Measurements from ENCODE around the gene SCUBE2. TPM values are rescaled to one million over a fixed set of nuclear protein-coding genes. Genes with fewer than 3 reads are reported as not detected.

Gene SCUBE2
- total RNA-seq, 3 donors from 2014 or later = 8.7 to 18.7 (median 15.9) TPM

- Histone ChIP-seq H3K9me3 (no peaks in the 10 kb centered on the region), H3K4me1 (ENCODE audit: low read depth) (no peaks in the 10 kb centered on the region), H3K4me3 (no peak overlapping the region), H3K36me3 (ENCODE audit: low read depth) (no peaks in the 10 kb centered on the region)
- ATAC-seq = no peak
- intact Hi-C loops (cut with DNase I, micrococcal nuclease) = no loop called here
- no peak for TF ChIP-seq CTCF (IDR thresholded peaks at IDR 0.05)
- no peak for DNase-seq
Measured at GRCh38 chr11:9039198-9039597, 52.2 kb downstream of the SCUBE2 start.

GRCh38 chr11:9038541-9038940 lies 52.9 kb downstream of the SCUBE2 start:
- H3K36me3 ChIP-seq (ENCODE audit: low read depth) = no peaks in the 10 kb centered on the region
- no peaks in the 10 kb centered on the region for H3K4me1 ChIP-seq (ENCODE audit: low read depth)
- intact Hi-C loops (cut with DNase I, micrococcal nuclease) = no loop called here
- TF ChIP-seq CTCF (IDR thresholded peaks at IDR 0.05) = no peak
- ATAC-seq (no peak), DNase-seq (no peak)
- H3K9me3 ChIP-seq = no peaks in the 10 kb centered on the region
- H3K4me3 ChIP-seq = no peak overlapping the region

- Histone ChIP-seq H3K36me3 (ENCODE audit: low read depth) (no peaks in the 10 kb centered on the region), H3K4me1 (ENCODE audit: low read depth) (no peaks in the 10 kb centered on the region), H3K9me3 (no peaks in the 10 kb centered on the region), H3K4me3 (no peak overlapping the region)
- intact Hi-C loops (cut with DNase I, micrococcal nuclease) = no loop called here
- no peak for ATAC-seq
- no peak for TF ChIP-seq CTCF (IDR thresholded peaks at IDR 0.05)
- no peak for DNase-seq
Measured at GRCh38 chr11:9037963-9038362, 53.4 kb downstream of the SCUBE2 start.

GRCh38 chr11:9037046-9037780 lies 54.2 kb downstream of the SCUBE2 start:
- Histone ChIP-seq H3K9me3 (no peaks in the 10 kb centered on the region), H3K4me3 (no peak overlapping the region), H3K4me1 (ENCODE audit: low read depth) (no peaks in the 10 kb centered on the region), H3K36me3 (ENCODE audit: low read depth) (no peaks in the 10 kb centered on the region)
- ATAC-seq (no peak), DNase-seq (no peak)
- TF ChIP-seq CTCF (IDR thresholded peaks at IDR 0.05) = no peak
- intact Hi-C loops (cut with DNase I, micrococcal nuclease) = no loop called here

GRCh38 chr11:9030601-9031000 lies 60.8 kb downstream of the SCUBE2 start:
- DNase-seq (no peak), ATAC-seq (no peak)
- no peaks in the 10 kb centered on the region for H3K9me3 ChIP-seq
- TF ChIP-seq CTCF (IDR thresholded peaks at IDR 0.05) = no peak
- intact Hi-C loops (cut with DNase I, micrococcal nuclease) = no loop called here
- no peaks in the 10 kb centered on the region for H3K36me3 ChIP-seq (ENCODE audit: low read depth)
- H3K4me3 ChIP-seq = no peak overlapping the region
- no peaks in the 10 kb centered on the region for H3K4me1 ChIP-seq (ENCODE audit: low read depth)

- H3K36me3 ChIP-seq (ENCODE audit: low read depth) = no peaks in the 10 kb centered on the region
- intact Hi-C loops (cut with DNase I, micrococcal nuclease) = no loop called here
- H3K4me1 ChIP-seq (ENCODE audit: low read depth) = no peaks in the 10 kb centered on the region
- H3K9me3 ChIP-seq = no peaks in the 10 kb centered on the region
- ATAC-seq = no peak
- H3K4me3 ChIP-seq = no peak overlapping the region
- no peak for TF ChIP-seq CTCF (IDR thresholded peaks at IDR 0.05)
- DNase-seq = no peak
Measured at GRCh38 chr11:9029422-9029821, 62.0 kb downstream of the SCUBE2 start.

Data from mucosa of descending colon (tissue), 3 donors.